RWPE1 (cell line): Measurements from ENCODE around the gene HPCAL4.

Source experiments
- CTCF ChIA-PET: fragments of 350-600 bp; sonication (Branson Sonifier 250); formaldehyde crosslinking; extraction: SDS; loops from one replicate; lab custom pipeline; 2021; lab: Yijun Ruan, JAX
- POLR2A ChIA-PET: fragments of 400-600 bp; formaldehyde crosslinking; extraction: SDS; loops from one replicate; lab custom pipeline; 2020; ENCODE audit warnings: antibody characterized with exemption; ENCODE audit not compliant: low non-redundant PET; lab: Yijun Ruan, JAX
- DNase-seq: peaks from one replicate; pipeline ENCODE4 v3.0.0; 2012; ENCODE audit warnings: low spot score
- H3K27ac ChIP-seq: fragments of 450-650 bp; 2 replicates; pipeline ENCODE4 v1.5.1; 2017
- TF ChIP-seq, protein P1 (sequence below): fragments of 450-650 bp; conservative IDR thresholded peaks from 2 replicates; pipeline ENCODE4 v1.5.1; 2017; ENCODE audit warnings: low read depth, mild to moderate bottlenecking

Gene HPCAL4

DNA sequence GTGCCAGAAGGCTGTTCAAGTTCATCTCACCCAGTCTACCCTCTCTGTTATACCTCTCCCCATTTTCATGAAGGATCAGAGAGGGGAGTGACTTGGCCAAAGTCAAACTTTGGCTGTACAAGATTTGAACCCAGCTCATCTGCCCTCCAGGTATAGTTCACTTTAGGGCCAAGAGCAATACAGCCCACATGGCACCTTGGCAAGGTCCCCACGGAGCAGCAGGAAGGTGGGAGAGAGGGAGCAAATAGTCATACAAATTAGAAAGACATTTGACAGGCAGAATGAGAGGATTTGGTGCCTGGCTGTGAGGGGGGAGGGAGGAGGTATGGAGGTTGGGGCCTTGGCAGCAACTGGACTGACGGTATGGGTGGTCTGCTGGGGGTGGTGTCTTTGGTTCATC lies 1.0 kb downstream of the HPCAL4 start:
- DNase-seq = no peak
- ChIA-PET POLR2A (no interaction called here), CTCF (interaction anchor here (1.1 kb wide), 1 partner anchor 30 kb away, joined by 4 read pairs; no protein-coding TSS in a partner anchor)
- no peak overlapping the region for H3K27ac ChIP-seq
- TF ChIP-seq, protein P1, sequence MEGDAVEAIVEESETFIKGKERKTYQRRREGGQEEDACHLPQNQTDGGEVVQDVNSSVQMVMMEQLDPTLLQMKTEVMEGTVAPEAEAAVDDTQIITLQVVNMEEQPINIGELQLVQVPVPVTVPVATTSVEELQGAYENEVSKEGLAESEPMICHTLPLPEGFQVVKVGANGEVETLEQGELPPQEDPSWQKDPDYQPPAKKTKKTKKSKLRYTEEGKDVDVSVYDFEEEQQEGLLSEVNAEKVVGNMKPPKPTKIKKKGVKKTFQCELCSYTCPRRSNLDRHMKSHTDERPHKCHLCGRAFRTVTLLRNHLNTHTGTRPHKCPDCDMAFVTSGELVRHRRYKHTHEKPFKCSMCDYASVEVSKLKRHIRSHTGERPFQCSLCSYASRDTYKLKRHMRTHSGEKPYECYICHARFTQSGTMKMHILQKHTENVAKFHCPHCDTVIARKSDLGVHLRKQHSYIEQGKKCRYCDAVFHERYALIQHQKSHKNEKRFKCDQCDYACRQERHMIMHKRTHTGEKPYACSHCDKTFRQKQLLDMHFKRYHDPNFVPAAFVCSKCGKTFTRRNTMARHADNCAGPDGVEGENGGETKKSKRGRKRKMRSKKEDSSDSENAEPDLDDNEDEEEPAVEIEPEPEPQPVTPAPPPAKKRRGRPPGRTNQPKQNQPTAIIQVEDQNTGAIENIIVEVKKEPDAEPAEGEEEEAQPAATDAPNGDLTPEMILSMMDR = no peak

DNA sequence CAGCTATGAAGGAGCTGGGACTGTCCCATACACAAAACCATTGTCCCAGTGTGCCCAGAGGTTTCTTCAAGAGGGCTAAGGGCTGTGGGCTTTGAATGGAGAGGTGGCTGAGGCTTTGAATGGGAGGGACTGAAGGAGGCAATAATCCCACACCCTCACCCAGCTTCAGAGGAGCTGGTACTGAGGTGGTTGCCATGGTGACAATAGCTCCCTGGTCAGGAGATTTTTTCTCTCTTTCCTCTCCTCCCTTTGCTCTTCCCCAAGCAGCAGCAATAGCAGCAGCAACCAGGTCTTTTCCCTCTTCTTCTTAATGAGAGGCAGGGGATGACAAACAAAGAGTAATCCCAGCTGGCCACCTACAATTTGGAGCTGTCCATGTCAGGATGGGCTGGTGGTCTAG lies 1.6 kb downstream of the HPCAL4 start:
- no peak overlapping the region for H3K27ac ChIP-seq
- DNase-seq = no peak
- CTCF ChIA-PET = interaction anchor here (1.1 kb wide), 1 partner anchor 30 kb away, joined by 4 read pairs; no protein-coding TSS in a partner anchor
- TF ChIP-seq, protein P1 = no peak
- POLR2A ChIA-PET = no interaction called here

DNA sequence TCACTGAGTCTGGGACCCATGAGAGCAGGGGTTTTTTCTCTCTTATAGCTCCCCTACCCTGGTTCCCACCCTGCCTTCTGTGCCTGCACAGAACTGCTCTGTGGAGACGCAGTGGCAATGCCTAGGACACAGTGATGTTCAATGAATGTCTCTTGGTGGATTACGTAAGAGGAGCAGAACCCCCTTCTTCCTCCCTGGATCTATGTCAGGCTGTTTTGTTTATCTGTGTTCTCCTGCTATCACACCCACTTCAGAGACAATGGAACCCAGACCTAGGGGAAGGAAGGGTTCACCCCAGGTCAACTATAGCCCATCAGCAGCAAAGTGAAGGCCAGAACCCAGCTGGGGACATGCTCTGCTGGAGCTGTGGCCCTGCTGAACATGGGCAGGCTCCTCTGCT lies 2.0 kb downstream of the HPCAL4 start:
- TF ChIP-seq, protein P1 = no peak
- DNase-seq = no peak
- CTCF ChIA-PET = interaction anchor here (1.0 kb wide), 1 partner anchor 36 kb away, joined by 3 read pairs; no protein-coding TSS in a partner anchor
- POLR2A ChIA-PET = no interaction called here
- no peak overlapping the region for H3K27ac ChIP-seq

DNA sequence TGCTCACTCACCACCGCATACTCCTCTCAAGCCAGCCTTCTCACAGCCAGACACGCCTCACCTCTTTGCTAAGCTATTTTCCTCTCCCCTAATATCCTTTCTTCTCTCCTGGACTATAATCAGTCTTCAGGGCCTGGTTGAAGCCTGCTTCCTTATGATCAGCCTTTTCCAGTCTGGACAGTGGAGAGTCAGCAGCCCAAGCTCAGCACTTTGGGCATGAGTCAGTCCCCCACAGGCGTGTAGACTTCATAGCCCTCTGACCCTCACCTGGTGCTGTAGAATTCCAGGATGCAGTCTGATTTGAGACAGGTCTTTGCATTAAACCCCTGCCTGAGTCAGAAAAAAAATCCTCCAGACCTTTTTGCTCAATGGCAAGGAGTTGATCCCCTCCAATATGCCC lies 2.5 kb downstream of the HPCAL4 start:
- TF ChIP-seq, protein P1 = no peak
- H3K27ac ChIP-seq = no peak overlapping the region
- POLR2A ChIA-PET = no interaction called here
- CTCF ChIA-PET = interaction anchor here (0.5 to 1.0 kb wide), 4 partner anchors 12 to 82 kb away, joined by 3 read pairs; no protein-coding TSS in a partner anchor
- DNase-seq = no peak

DNA sequence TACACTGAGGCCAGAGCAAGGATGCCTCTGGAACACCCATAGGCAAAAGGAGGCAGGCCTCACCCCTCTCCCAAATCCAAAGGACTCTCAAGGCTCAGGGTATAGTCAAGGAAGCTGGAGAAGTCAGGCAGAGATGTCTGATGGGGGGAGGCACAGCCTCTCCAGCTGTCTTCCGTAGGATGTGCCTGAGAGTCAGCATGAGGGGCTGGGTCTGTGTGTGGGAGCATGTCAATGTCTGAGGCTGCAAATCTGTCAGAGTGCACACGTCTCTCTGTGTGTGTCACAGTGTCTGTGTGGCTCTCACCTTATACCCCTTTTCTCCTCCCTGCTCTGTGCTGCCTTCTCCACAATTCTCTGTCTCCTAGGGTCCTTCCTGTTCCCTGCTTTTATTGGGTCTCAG lies 4.0 kb downstream of the HPCAL4 start:
- DNase-seq = no peak
- TF ChIP-seq, protein P1 = no peak
- POLR2A ChIA-PET = no interaction called here
- CTCF ChIA-PET = no interaction called here
- H3K27ac ChIP-seq = no peak overlapping the region

DNA sequence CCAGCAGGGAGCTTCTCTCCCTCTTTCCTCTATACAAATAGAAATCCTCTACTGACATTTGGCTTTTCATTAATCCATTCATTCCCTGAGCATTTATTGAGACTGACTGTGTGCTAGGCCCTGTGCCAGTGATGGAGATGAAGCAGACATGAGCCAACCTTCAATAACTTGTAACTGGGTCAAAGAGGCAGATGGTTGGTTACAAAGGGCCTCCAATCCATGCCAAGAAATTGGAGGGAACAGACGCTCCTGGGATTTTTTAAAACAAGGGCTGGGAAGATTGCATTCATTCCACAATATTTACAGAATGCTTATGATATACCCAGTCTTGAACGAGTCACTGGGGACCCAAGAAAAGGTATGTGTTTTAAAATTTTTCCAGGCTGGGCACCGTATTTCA lies 6.2 kb downstream of the HPCAL4 start:
- no peak for DNase-seq
- ChIA-PET CTCF (no interaction called here), POLR2A (no interaction called here)
- TF ChIP-seq, protein P1 = no peak
- H3K27ac ChIP-seq = no peak overlapping the region

DNA sequence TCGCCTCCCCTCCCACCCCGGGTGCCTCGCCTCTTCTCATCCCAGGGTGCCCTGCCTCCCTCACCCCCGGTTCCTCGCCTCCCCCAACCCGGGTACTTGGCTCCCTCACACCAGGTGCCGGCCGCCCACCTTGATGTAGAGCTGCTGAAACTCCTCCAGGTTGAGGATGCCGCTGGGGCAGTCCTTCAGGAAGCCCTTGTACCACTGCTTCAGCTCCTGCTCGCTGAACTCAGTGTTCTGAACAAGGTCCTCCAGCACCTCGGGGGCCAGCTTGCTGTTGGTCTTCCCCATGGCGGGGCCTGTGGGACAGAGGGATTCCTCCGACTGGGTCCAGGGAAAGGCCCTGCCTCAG lies 6.9 kb downstream of the HPCAL4 start:
- no peak overlapping the region for H3K27ac ChIP-seq
- CTCF ChIA-PET = no interaction called here
- DNase-seq = no peak
- TF ChIP-seq, protein P1 = no peak
- POLR2A ChIA-PET = no interaction called here
